NCI-H446 treated with DMSO at 0.1 percent for 48 hours (cell line): Measurements from ENCODE around the gene DCTN2.
"Not testable (repeated sequence)": the region's sequence is repeated elsewhere in the genome, so short reads cannot be mapped to it uniquely, and the experiment has no call there.

Experiments
- DNase-seq: peaks from one replicate; lab custom pipeline; 2025; lab: John Stamatoyannopoulos, UW

Gene DCTN2

DNA sequence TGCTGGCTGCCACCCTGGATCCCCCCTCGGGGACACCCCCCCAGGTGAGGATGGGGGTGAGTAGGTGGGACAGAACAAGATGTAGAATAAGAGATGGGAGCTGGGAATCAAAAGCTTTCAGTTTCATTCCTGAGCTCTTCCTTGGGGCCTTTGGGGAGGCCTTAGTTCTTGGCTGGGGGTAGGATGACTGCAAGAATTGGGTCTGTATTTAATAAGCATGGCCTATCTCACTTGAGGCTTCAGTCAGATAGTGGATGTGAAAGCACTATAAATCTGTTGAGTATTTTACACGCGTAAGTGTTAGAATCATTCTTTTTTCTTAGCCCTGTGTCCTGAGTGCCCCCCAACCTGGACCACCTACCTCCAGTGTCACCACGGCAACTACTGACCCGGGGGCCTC, 19.8 kb downstream of the DCTN2 start:
- no peak for DNase-seq

DNA sequence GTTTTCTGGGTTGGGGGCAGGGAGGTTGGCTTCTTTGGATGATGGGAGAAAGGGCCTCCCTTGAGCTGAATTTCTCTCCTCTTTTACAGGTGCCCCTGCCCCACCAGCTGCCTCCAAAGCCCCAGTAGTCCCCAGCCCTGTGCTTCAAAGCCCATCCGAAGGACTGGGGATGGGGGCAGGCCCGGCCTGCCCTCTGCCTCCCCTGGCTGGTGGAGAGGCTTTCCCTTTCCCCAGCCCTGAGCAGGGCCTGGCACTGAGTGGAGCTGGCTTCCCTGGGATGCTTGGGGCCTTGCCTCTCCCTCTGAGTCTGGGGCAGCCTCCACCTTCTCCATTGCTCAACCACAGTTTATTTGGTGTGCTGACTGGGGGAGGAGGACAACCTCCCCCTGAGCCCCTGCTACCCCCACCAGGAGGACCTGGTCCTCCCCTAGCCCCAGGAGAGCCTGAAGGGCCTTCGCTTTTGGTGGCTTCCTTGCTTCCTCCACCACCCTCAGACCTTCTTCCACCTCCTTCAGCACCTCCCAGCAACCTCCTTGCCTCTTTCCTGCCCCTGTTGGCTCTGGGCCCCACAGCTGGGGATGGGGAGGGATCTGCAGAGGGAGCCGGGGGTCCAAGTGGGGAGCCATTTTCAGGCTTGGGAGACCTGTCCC, 20.4 kb downstream of the DCTN2 start:
- DNase-seq = no peak

DNA sequence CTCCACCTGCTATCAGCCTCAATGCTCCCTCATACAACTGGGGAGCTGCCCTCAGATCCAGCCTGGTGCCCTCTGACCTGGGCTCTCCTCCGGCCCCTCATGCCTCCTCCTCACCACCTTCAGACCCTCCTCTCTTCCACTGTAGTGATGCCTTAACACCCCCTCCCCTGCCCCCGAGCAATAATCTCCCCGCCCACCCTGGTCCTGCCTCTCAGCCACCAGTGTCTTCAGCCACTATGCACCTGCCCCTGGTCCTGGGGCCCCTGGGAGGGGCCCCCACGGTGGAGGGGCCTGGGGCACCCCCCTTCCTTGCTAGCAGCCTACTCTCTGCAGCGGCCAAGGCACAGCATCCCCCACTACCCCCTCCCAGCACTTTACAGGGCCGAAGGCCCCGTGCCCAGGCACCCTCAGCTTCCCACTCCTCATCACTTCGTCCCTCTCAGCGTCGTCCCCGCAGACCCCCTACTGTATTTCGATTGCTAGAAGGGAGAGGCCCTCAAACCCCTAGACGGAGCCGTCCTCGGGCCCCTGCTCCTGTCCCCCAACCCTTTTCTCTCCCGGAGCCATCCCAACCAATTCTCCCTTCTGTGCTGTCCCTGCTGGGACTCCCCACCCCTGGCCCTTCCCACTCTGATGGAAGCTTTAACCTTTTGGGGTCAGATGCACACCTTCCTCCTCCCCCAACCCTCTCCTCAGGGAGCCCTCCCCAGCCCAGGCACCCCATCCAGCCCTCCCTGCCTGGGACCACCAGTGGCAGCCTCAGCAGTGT, 21.2 kb downstream of the DCTN2 start:
- no peak for DNase-seq

DNA sequence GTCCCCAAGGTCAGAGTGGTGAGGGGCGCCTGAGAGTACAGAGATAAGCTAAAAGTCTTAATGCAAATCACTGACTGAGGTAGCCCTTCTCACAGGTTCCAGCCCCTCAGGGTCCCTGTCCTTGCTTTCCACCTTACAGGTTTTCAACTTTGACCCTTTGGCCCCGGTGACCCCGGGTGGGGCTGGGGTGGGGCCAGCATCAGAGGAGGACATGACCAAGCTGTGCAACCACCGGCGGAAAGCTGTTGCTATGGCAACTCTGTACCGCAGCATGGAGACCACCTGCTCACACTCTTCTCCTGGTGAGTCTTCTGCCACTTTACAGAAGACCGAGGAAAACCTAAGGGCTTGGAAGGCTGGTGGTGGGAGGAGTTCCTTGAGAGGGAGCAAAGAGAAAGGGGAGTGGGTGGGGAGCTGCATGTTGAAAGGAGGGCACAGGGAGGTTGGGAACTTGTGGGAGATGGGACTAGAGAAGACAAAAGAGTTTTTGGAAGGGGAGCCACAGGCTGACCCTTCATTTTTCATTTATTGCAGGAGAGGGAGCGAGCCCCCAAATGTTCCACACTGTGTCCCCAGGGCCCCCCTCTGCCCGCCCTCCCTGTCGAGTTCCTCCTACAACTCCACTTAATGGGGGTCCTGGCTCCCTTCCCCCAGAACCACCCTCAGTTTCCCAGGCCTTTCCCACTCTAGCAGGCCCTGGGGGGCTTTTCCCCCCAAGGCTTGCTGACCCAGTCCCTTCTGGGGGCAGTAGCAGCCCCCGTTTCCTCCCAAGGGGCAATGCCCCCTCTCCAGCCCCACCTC, 22.0 kb downstream of the DCTN2 start:
- no peak for DNase-seq

DNA sequence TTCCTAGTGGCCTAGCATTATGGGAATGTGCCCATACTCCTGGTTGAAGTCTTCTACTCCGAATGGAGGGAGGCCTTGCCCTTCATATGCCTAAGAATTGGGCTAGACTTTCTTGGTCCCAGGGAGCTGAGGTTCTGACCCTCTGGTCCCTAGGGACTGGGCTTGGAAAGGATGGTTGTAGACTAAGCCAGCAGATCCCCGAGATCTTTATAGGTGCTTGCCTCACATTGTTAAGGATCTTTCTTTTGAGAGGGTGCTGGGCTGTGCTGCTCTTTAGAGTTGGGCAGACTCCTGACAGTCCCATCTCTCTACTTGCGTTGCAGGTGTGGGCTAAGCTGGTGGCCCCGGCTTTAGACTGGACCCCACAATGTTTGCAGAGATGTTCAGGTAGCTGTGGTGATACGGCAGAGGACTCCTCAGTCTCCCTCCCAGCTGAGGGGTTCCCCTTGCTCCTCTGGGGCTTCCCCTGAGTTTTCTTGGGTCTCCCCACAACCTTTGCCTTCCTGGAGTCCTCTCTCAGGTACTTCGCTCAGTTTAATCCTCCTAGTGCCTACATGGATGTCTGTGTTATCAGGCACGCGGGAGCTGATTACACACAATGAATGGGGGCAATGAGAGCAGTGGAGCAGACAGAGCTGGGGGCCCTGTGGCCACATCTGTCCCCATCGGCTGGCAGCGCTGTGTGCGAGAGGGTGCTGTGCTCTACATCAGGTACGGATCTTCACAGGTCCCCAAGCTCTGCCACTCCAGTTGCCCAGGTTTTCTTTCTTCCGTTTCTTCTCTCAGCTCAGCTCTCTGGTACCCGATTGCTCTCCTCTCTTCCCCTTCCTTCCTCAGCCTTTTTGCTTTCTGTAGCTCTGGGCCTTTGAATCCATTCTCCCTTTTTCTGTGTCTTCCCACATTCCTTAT, 23.0 kb downstream of the DCTN2 start:
- no peak for DNase-seq

DNA sequence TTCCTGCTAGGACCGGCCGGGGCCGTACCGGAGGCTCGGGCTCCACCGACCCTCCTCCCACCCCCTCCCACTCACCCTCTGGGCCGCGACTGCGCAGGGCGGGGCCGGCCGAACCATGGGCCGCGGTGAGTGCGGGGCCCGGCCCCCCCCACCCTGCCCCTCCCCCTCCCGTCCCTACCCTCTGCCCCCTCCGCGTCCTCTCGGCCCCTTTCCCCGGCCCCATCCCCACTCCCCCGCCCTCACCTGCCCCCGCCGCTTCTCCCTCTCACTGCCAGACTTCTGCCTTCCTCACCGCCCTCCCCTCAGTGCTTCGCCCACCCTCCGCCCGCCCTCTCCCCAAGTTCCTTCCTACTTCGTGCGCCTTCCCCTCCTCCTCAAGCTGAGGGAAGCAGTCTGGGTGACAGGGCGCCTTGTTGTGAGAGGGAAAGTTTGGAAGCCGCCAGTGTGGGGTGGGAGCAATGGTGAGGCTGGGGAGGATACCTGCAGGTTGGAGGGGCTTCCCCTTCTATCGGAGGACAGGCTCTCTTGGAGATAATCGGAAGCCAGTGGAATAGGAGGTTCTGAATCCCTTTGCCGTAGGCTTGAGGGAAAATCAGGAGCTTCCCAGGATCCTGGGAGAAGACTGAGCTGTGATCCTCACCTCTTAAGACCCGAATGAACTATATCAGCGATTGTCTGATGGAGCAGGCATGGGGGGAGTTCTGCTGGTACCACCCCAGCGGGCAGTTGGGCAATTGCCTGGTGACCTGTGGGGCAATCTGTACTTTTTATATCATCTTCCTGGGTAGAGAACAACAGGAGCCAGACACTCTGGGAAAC, 23.9 kb downstream of the DCTN2 start:
- no peak for DNase-seq

DNA sequence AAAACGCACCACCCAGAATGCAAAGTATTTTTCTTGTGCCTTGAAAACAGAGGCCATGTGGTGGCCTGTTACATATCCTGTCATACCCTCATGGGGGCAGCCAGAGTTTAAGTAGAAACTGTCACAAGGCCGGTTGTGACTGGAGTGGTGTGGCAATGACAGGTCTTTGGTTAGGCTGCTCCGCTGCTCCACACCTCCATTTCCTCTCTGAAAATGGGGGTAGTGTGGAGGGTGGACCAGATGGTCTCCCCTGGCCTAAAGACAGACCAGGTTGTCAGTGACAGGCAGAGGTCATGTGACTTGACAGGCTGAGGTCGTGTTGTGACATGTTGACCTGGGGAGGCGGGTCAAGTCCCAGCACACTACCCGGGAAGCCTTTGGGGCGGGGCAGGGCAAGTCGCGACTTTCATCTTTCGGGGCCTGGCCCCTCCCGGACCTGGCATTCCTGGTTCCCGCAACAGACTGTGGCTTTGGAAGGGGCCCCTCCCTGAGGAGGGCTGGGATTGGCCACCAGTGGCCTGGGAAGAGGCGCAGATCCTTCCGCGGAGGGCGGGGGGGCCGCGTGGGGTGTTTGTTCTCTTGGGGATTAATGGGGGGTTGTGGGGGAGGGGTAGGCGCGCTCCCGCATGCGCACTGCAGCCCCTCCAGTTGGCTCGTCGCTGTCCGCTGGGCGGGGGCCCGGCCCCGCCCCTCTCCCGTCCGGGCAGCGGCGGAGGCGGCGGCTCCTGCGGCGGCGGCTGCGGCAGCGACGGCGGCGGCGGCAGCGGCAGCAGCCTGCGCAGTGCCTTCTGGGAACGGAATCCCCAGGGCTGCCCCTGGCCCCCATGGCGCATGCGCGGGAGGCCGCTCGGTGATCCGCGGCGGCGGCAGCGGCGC, 24.7 kb downstream of the DCTN2 start, which contains the start of gene MBD6:
TSS of gene MBD6 (plus strand) at position 814 of the 876 bp plus-strand sequence. CDS start 1,480 bp downstream, outside the sequence.
- DNase-seq = peak; percentile 85

DNA sequence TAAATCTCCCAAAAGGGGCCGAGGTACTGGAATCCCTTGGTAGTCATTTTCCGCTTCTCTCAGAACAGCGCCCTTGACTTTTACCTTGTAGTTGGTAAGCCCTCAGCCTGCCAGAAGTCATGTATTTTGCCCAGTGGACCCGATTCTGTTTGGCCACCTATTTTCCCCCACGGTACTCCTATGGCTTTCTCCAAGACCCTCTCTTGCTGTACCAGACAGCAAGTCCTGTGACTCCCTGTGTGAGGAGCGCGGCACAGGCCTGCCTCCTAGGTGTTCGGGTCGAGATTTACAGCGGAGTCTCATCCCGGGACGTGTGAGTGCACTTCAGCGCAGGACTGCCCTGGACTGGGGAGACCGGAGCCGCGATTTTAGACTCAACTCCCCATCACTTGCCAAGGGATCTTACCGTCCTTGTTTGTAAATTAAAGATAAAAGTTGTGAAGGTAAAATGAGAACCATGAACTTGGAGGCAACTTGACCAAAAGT, 25.4 kb downstream of the DCTN2 start:
- no peak for DNase-seq

DNA sequence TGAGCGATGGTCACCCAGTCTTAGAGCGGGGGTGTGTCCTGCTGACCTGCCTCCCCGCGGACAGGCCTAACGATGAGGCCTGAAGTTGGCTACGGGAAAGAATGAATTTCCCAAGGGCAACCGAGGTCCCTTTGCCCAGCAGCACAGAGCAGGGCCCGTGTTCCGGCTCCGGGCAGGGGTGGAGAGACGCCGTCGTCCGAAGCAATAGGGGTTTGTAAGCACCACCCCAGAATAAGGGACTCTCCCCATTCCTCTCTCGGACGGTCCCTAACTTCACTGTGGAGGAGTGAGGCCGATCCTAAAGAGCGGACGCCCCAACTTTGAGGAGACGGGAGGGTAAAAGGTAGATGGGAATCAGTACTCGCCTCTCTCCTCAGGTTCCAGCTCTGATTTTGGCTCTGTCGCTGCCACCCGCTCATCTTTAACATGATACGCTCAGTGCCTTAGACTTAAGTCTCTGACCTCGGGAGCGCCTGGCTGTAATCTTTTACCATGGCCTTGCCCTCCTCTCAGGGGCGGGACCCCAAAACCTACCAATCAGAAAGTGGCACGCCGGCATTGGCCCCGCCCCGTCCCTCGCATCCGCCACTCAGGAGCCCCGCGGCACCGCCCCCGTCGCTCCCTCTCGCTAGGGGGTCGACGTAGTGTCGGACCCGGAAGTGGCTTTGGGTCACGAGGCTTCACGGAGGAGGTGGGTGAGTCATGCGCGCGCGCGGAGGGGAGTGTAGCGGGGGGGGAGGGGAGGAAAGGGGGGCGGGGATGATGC, 26.8 kb downstream of the DCTN2 start, which contains the start of gene DDIT3:
TSS of gene DDIT3 (minus strand) at position 462 of the 766 bp plus-strand sequence. CDS start 3,108 bp downstream, outside the sequence.
- DNase-seq = peak; percentile 96

DNA sequence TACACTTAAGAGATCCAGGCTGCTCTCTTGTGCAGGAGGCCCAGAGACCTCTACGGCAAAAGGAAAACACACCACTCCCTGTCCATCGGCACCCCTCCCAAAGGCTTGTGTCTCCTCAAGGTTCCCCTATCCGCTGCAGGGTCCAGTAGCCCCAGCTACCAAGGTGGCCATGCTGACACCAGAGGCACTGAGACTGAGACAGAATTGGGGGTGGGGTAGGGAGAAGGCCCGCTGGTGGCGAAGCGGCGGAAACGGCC, 27.3 kb downstream of the DCTN2 start:
- DNase-seq = no peak

DNA sequence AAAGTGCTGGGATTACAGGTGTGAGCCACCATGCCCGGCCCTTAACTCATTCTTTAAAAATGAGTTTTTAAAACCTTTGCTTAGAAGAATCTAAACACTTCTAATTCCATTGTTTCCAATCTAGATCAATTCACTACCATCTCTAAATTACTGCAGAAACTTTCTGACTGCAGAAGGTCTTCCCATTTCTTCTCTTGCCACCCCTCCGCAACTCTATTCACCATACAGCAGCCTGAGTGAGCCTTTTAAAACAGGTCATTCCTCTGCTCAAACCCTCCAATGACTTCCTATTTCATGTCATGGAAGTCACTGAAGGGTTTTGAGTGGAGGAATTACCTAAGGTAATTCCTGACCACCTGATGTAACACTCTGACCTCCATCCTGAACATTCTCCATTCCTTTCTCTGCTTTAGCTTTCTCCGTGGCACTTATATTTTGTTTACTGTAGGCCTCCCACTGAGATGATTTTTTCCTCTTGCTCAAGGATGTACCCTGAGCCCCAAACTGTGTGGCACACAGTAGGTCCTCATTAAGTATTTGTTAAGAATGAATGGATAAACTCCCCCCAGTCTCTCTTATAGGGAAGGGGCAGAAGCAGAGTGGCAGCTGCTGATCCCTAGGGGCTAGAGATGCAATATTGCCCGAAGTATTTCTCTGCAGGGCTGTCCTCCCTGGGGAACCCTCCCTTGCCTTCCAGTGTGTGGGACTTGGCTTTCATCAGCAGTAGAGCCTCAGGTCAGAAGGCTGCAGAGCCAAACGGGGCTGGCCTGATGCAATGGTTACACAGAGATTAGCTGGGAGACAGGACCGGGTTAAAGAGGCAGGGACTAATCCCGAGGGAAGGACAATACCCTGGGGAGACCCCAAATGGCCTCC, 27.8 kb downstream of the DCTN2 start:
- DNase-seq = no peak

DNA sequence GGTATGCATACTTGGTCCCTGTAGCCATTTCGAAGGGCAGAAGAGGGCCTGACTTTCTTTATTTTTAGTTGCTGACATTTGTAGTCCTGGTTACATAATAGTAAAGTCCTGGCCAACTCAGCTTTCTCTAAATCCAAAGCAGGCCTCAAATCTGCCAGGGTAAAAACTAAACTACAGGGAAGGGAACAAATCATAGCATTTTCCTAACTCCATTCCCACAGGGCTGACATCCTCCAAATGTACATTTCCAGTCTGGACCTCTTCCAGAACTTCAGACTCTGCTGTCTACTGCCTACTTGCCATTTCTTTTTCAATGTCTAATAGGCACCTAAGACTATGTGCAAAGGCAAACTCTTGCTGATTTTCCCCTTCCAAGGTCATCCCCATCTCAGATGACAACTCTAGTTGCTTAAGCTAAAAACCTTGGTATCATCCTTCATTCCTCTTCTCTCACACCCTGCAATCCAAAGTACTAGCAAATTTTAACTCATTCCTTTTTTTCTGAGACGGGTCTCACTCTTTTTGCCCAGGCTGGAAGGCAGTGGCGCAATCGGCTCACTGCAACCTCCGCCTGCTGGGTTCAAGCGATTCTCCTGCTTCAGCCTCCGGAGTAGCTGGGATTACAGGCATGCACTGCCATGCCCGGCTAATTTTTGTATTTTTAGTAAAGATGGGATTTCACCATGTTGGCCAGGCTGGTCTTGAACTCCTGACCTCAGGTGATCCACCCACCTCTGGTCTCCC, 28.6 kb downstream of the DCTN2 start:
- DNase-seq = no peak

DNA sequence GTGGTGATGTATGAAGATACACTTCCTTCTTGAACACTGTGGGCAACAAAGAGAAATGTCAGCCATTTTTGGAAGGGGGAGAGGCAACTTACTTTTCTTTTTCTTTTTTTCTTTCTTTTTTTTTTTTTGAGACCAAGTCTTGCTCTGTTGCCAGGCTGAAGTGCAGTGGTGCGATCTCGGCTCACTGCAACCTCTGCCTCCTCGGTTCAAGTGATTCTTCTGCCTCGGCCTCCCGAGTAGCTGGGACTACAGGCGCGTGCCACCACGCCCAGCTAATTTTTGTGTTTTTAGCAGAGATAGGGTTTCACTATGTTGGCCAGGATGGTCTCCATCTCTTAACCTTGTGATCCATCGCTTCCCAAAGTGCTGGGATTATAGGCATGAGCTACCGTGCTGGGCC, 29.3 kb downstream of the DCTN2 start:
- not testable (repeated sequence) for DNase-seq

DNA sequence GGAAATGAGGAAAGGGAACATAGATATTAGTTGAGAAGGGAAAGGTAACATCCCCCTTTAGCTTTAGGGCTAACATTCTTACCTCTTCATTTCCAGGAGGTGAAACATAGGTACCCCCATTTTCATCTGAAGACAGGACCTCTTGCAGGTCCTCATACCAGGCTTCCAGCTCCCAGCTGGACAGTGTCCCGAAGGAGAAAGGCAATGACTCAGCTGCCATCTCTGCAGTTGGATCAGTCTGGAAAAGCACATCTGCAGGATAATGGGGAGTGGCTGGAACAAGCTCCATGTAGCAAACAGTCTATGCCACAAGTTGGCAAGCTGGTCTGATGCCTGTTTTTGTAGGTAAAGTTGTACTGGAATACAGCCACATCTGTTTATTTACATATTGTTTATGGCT, 29.8 kb downstream of the DCTN2 start:
- no peak for DNase-seq

DNA sequence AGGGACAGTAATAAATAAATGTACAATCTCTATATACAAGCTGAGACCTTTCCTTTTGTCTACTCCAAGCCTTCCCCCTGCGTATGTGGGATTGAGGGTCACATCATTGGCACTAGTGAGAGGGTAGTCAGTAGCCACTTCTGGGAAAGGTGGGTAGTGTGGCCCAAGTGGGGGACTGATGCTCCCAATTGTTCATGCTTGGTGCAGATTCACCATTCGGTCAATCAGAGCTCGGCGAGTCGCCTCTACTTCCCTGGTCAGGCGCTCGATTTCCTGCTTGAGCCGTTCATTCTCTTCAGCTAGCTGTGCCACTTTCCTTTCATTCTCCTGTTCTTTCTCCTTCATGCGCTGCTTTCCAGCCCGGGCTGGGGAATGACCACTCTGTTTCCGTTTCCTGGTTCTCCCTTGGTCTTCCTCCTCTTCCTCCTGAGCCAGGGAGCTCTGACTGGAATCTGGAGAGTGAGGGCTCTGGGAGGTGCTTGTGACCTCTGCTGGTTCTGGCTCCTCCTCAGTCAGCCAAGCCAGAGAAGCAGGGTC, 30.3 kb downstream of the DCTN2 start:
- no peak for DNase-seq

DNA sequence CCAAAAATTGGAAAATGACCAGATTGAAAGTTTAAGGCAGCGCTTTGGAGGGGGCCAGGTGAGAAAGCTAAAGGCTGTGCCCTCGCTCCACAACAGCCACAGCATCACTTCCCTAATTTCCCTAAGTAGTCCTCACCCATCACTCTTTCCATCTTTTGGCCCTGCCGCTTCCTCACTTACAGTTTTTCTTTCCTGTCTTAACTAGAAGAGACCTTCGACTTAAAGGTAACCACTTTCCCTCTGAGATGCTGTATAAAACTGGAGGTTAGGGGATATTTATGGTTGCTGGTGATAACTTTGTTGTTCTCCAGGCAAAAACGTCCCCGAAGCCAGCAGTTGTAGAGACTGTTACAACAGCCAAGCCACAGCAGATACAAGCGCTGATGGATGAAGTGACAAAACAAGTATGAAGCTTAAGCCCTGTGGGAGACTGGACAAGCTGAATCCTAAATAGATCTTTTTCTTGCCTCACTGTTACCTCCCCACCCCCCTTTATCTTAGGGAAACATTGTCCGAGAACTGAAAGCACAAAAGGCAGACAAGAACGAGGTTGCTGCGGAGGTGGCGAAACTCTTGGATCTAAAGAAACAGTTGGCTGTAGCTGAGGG, 31.0 kb downstream of the DCTN2 start:
- DNase-seq = no peak
